Right atrium auricular region (tissue), 2 donors: ENCODE measurements around the gene DNM2. TPM values are rescaled to one million over a fixed set of nuclear protein-coding genes. Genes with fewer than 3 reads are reported as not detected.
"Not testable (repeated sequence)": the region's sequence is repeated elsewhere in the genome, so short reads cannot be mapped to it uniquely, and the experiment has no call there.

Source experiments
- DNase-seq: peaks from one replicate; pipeline ENCODE4 v3.0.0-alpha.2; 2019; ENCODE audit warnings: low spot score
- H3K27ac ChIP-seq, 2 donors: fragments of 200-600 bp; sonication (generic); 1 replicate in 1 of 2; 2 replicates in 1 of 2; pipeline ENCODE4 v1.5.1; 2016 to 2019
- H3K27me3 ChIP-seq, 2 donors: fragments of 200-600 bp; sonication (generic); one replicate each; pipeline versions ENCODE4 v1.5.1 to v1.6.0; 2017 to 2019
- H3K36me3 ChIP-seq: fragments of 200-600 bp; sonication (generic); one replicate; pipeline ENCODE4 v1.5.1; 2016
- H3K4me1 ChIP-seq, 2 donors: fragments of 200-600 bp; sonication (generic); one replicate each; pipeline versions ENCODE4 v1.5.1 to v1.6.0; 2017 to 2019
- H3K4me3 ChIP-seq, 2 donors: fragments of 200-600 bp; sonication (generic); 1 replicate in 1 of 2; 2 replicates in 1 of 2; pipeline ENCODE4 v1.5.1; 2017 to 2019; ENCODE audit warnings: mild to moderate bottlenecking in 1 of 2, moderate library complexity in 1 of 2
- H3K9me3 ChIP-seq, 2 donors: fragments of 200-600 bp; sonication (generic); one replicate each; pipeline ENCODE4 v1.5.1; 2019
- total RNA-seq, 2 donors: library from RNA; depleted of rRNA; stranded (reverse); fragments of >200 nt; gene quantifications; one replicate each; pipeline ENCODE4 v1.1.0, GENCODE V29; 2016
- TF ChIP-seq, protein P1 (sequence below), 2 donors: fragments of 200-600 bp; sonication (generic); IDR thresholded peaks; one replicate each; pipeline ENCODE4 v1.5.1; 2019; ENCODE audit warnings: antibody characterized with exemption in 2 of 2

DNM2 gene
- total RNA-seq, 2 donors from 2014 or later = 111 to 144 TPM

DNA sequence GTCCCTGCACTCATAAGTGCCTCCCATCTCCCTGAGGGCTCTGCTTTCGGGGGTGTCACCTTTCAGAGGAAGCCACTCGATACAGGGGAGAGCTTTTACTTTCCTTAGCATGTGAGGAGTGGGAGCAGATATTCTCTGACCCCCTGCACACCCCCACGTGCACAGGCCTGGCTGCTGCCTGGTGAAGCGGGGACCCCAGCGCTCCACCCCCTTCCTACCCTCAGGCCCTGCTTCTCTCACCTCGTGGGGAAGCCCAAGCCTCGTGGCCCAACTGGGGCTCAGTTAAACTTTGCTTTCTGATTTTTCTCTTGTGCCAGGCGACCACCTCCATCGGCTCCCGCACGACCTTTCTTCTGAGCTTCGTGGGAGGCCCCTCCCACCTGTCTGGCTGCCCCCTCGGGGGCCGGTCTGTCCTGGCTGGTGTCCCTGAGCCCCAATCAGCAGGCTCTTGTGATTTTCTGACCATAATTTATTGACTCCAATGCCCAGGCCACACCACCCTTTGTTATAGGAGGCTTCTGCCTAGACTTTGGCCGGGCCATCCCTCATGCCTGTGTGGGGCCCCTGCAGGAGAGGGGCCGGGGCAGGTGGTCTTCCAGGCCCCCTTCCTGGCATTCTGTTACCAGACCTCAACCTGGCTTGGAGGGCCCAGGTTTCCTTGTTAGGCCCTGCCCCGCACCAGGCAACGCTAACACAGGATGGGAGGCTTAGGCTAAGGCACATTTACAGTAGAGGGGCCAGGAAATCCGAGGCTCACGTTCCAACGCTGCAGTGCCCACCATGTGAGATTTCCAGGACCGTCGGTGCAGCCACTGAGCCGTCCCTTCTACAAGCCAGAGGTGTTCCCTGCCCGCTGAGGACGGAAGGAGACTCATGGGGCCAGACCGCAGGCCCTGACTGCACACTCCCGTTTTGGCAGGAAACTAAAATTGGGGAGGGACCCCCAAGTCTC lies 114.4 kb downstream of the DNM2 start:
- Histone ChIP-seq H3K27me3 (no peaks in the 10 kb centered on the region), H3K36me3 (peaks cover 41% of the 10 kb centered on the region), H3K4me3 (no peak overlapping the region), H3K9me3 (peaks cover 0 to 6% of the 10 kb centered on the region in 2 donors), H3K27ac (no peak overlapping the region), H3K4me1 (peaks cover 0 to 14% of the 10 kb centered on the region in 2 donors)
- no peak for DNase-seq
- TF ChIP-seq, protein P1, sequence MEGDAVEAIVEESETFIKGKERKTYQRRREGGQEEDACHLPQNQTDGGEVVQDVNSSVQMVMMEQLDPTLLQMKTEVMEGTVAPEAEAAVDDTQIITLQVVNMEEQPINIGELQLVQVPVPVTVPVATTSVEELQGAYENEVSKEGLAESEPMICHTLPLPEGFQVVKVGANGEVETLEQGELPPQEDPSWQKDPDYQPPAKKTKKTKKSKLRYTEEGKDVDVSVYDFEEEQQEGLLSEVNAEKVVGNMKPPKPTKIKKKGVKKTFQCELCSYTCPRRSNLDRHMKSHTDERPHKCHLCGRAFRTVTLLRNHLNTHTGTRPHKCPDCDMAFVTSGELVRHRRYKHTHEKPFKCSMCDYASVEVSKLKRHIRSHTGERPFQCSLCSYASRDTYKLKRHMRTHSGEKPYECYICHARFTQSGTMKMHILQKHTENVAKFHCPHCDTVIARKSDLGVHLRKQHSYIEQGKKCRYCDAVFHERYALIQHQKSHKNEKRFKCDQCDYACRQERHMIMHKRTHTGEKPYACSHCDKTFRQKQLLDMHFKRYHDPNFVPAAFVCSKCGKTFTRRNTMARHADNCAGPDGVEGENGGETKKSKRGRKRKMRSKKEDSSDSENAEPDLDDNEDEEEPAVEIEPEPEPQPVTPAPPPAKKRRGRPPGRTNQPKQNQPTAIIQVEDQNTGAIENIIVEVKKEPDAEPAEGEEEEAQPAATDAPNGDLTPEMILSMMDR (IDR thresholded peaks at IDR 0.05) = no peak

DNA sequence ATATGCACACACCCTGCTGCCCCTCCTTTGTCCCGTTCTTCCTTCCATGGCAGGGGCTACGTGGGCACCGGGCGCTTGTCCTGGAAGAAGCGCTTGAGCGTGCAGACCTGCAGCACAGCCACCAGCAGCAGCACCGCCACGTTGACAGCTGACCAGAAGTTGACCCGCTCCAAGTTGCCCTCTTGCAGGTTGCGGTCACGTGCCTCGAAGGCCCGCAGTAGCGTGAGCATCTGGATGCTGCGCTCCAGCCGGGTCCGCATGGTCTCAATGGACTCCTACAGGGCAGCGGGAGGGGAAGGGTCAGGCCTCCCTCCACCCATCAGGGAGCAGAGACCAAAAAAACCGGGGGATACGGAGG lies 115.0 kb downstream of the DNM2 start:
- Histone ChIP-seq H3K27me3 (no peaks in the 10 kb centered on the region), H3K36me3 (peaks cover 41% of the 10 kb centered on the region), H3K9me3 (peaks cover 0 to 6% of the 10 kb centered on the region in 2 donors), H3K4me3 (no peak overlapping the region), H3K4me1 (peaks cover 0 to 14% of the 10 kb centered on the region in 2 donors), H3K27ac (no peak overlapping the region)
- TF ChIP-seq, protein P1 (IDR thresholded peaks at IDR 0.05) = no peak
- DNase-seq = no peak

DNA sequence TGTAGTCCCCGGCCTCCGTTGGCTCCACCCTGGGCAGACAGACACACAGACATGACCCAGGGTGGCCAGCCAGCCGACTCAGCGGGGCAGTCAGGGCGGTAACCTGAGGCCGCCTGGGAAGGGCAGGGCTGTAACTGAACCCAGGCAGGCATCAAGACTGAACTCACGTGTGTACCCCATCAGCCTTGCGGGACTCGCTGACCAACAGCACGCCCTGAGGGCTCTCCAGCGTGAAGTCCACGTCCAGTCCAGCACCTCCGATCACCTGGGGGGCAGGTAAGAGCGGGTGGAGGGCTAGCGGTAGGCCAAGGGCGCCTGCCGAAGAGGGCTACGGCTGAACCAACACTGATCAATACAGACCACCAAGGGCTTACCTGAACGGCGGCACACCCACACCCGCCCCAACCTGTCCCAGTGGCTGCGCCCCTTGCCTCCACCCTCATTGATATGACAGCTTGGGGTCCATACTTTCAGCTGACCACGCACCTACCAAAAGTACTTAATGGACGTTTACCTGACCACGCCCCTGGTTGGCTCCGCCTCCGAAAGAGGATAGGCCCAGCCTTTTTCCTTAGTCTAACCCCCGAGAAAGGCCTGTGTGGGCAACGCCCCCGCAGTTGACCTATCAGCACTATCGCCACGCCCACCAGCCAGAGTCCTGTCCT lies 117.3 kb downstream of the DNM2 start:
- Histone ChIP-seq H3K9me3 (peaks cover 0 to 6% of the 10 kb centered on the region in 2 donors), H3K27ac (peak overlapping the region; percentile 98 to 99), H3K4me1 (peaks cover 0 to 14% of the 10 kb centered on the region in 2 donors), H3K36me3 (peaks cover 28% of the 10 kb centered on the region), H3K27me3 (no peaks in the 10 kb centered on the region), H3K4me3 (peak overlapping the region; percentile 69 to 73)
- no peak for DNase-seq
- TF ChIP-seq, protein P1 (IDR thresholded peaks at IDR 0.05) = no peak

DNA sequence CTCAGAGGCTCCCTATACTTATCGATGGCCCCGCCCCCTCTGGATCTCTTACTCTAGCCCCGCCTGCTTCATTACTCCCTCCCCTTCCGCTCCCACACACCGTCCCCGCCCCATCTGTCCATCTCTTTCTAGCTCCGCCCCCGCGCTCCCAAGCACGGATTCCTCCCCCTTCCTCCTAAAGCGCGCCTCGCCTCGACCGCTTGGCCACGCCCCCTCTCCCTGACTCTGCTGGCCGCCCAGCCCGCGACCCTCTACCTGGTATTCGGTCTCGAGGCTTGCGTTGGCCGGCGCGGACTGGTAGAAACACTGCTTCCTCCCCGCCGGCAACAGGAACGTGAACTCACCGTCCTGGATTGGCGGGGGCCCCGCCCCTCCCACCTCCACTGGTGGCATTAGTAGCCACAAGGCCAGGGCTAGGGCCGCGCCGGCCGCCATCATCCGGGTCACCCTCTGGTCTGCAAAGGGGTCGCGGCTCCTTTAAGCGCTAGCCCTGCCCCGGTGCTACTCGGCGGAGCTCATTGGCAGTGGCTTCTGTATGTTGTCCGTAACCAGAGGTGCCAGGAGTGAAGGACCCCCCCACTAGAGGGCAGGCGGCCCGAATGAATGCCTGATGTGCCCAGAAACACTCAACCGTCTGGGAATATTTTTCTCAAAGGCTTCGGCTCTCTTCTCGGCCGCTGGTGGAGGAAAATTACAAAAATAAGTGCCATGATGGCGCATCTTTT lies 118.0 kb downstream of the DNM2 start, which contains the start of gene TMED1:
TMED1 (minus strand) TSS at position 459 of the 725 bp plus-strand sequence; CDS start at position 438, 21 bp downstream.
- H3K27me3 ChIP-seq = no peaks in the 10 kb centered on the region
- TF ChIP-seq, protein P1 (IDR thresholded peaks at IDR 0.05) = peak; percentile 40 to 43
- H3K36me3 ChIP-seq = peaks cover 21% of the 10 kb centered on the region
- peaks cover 0 to 6% of the 10 kb centered on the region in 2 donors for H3K9me3 ChIP-seq
- peaks cover 0 to 14% of the 10 kb centered on the region in 2 donors for H3K4me1 ChIP-seq
- peak; percentile 100 for DNase-seq
- H3K27ac ChIP-seq = peak within 1 kb of the TSS; percentile 98 to 99
- peak within 1 kb of the TSS; percentile 69 to 73 for H3K4me3 ChIP-seq

DNA sequence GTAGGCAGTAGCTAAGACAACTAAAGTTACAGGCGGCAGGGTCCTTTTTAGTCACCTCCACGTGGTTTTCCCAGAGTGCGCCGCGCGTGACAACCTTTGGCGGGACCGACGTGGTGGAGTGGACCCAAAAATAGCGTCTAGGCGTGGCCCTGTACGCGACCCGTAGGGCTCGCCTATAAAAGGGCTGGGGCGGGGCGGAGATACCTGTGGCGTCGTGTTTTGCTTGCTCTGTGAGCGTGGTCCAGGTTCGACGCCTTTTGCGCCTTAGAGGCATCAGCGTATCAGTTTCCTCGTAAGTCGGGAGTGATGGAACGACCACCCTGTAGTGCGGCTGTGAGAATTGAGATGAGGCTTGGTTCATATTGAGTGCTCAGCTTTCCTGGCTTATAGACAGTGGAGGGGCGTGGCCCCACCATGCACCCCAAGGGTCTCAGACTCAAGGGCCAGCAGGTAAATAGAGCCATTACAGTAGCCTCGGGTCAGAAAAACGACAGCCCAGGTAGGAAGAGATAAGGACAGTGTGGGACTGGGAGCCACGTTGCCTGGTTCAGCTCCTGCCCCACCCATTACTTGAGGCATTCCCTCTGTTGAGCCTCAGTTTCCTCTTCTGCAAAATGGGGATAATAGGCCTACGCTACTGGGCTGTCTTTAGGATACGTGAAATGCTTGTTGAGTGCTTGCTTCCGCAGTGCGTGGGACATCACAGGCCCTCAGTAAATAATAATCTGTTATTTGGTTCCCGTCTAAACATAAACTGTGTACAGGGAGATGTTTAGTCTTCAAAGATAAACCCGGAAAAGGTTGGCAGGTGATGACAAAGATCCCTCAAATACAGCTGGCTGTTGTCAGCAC lies 118.8 kb downstream of the DNM2 start:
- TF ChIP-seq, protein P1 (IDR thresholded peaks at IDR 0.05) = no peak
- Histone ChIP-seq H3K27ac (peak overlapping the region; percentile 98 to 99), H3K27me3 (no peaks in the 10 kb centered on the region), H3K4me1 (peaks cover 0 to 14% of the 10 kb centered on the region in 2 donors), H3K36me3 (peaks cover 17% of the 10 kb centered on the region), H3K9me3 (peaks cover 0 to 6% of the 10 kb centered on the region in 2 donors), H3K4me3 (peak overlapping the region; percentile 69 to 73)
- peak; percentile 78 for DNase-seq

DNA sequence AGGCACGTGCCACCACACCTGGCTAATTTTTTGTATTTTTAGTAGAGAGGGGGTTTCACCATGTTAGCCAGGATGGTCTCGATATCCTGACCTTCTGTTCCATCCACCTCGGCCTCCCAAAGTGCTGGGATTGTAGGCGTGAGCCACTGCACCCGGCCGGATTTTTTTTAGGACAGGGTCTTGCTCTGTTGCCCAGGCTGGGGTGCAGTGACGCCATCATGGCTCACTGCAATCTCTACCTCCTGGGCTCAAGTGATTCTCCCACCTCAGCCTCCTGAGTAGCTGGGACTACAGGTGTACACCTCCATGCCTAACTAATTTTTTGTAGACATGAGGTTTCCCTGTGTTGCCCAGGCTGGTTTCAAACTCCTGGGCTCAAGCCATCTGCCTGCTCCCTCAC lies 119.8 kb downstream of the DNM2 start:
- H3K27ac ChIP-seq, H3K36me3 ChIP-seq, H3K27me3 ChIP-seq, H3K4me3 ChIP-seq, H3K9me3 ChIP-seq, DNase-seq: not testable (repeated sequence)
- H3K4me1 ChIP-seq = peaks cover 0 to 14% of the 10 kb centered on the region in 2 donors
